Fibroblast of the aortic adventitia (primary cell): ENCODE results near the gene ARHGEF7. TPM values are rescaled to one million over a fixed set of nuclear protein-coding genes. Genes with fewer than 3 reads are reported as not detected.

Experiments used
- DNase-seq: peaks from one replicate; pipeline ENCODE4 v3.0.0-alpha.2; 2010; ENCODE audit warnings: low read depth
- H3K4me3 ChIP-seq: 2 replicates; pipeline ENCODE4 v1.5.1; 2011; ENCODE audit warnings: low read depth, mild to moderate bottlenecking, control low read depth, low read length, moderate library complexity
- CTCF ChIP-seq: IDR thresholded peaks from 2 replicates; pipeline ENCODE4 v1.5.1; 2011; ENCODE audit warnings: mild to moderate bottlenecking, low read length, control low read depth, inconsistent platforms; ENCODE audit not compliant: insufficient read depth
- total RNA-seq: library from RNA; depleted of rRNA; stranded (reverse); fragments of >200 nt; gene quantifications from 2 replicates; pipeline ENCODE4 v1.2.3, GENCODE V29; 2012; ENCODE audit warnings: low replicate concordance

Gene ARHGEF7
- total RNA-seq, 1 donor, result 35.9 TPM

- H3K4me3 ChIP-seq, result no peak overlapping the region
- no peak for DNase-seq
- TF ChIP-seq CTCF, result no peak
Measured at GRCh38 chr13:111272117-111272516, 157.0 kb downstream of the ARHGEF7 start.

GRCh38 chr13:111275382-111275781 lies 160.3 kb downstream of the ARHGEF7 start:
- TF ChIP-seq CTCF, result no peak
- H3K4me3 ChIP-seq, result no peak overlapping the region
- DNase-seq, result no peak

GRCh38 chr13:111275995-111276618 lies 161.0 kb downstream of the ARHGEF7 start:
- TF ChIP-seq CTCF, result no peak
- H3K4me3 ChIP-seq, result no peak overlapping the region
- no peak for DNase-seq

GRCh38 chr13:111278258-111278657 lies 163.1 kb downstream of the ARHGEF7 start:
- DNase-seq, result no peak
- no peak overlapping the region for H3K4me3 ChIP-seq

GRCh38 chr13:111278743-111279652 lies 163.9 kb downstream of the ARHGEF7 start:
- DNase-seq, result no peak
- TF ChIP-seq CTCF, result no peak
- no peak overlapping the region for H3K4me3 ChIP-seq

More at GRCh38 chr13:111278258-111278657, 163.1 kb downstream of the ARHGEF7 start:
- TF ChIP-seq CTCF, result no peak

- no peak for DNase-seq
- no peak for TF ChIP-seq CTCF
- no peak overlapping the region for H3K4me3 ChIP-seq
Measured at GRCh38 chr13:111280226-111280625, 165.1 kb downstream of the ARHGEF7 start.
